HEK293T (cell line): ENCODE results near the gene ARMC6.

Experiments
- ARNT ChIP-seq: fragments of 450-650 bp; IDR thresholded peaks from 2 replicates; pipeline ENCODE4 v1.6.1; 2017; ENCODE audit warnings: mild to moderate bottlenecking
- BHLHE40 ChIP-seq: fragments of 450-650 bp; IDR thresholded peaks from 2 replicates; pipeline ENCODE4 v1.6.1; 2016; ENCODE audit warnings: mild to moderate bottlenecking, moderate library complexity, borderline replicate concordance
- ELF4 ChIP-seq: fragments of 450-650 bp; IDR thresholded peaks from 2 replicates; pipeline ENCODE4 v1.6.1; 2017; ENCODE audit warnings: antibody characterized with exemption
- FOXK2 ChIP-seq: fragments of 450-650 bp; IDR thresholded peaks from 2 replicates; pipeline ENCODE4 v1.6.1; 2016; ENCODE audit warnings: mild to moderate bottlenecking
- FOXM1 ChIP-seq: fragments of 450-650 bp; IDR thresholded peaks from 2 replicates; pipeline ENCODE4 v1.6.1; 2017; ENCODE audit warnings: mild to moderate bottlenecking, borderline replicate concordance
- L3MBTL2 ChIP-seq: fragments of 450-650 bp; conservative IDR thresholded peaks from 2 replicates; pipeline ENCODE4 v1.6.1; 2016; ENCODE audit warnings: mild to moderate bottlenecking
- NFRKB ChIP-seq: fragments of 450-650 bp; IDR thresholded peaks from 2 replicates; pipeline ENCODE4 v1.6.1; 2016; ENCODE audit warnings: mild to moderate bottlenecking, moderate library complexity
- SP1 ChIP-seq: fragments of 450-650 bp; IDR thresholded peaks from 2 replicates; pipeline ENCODE4 v1.6.1; 2017
- SUZ12 ChIP-seq: fragments of 450-650 bp; IDR thresholded peaks from 2 replicates; pipeline ENCODE4 v1.6.1; 2016; ENCODE audit warnings: mild to moderate bottlenecking
- TARDBP ChIP-seq: fragments of 450-650 bp; IDR thresholded peaks from 2 replicates; pipeline ENCODE4 v1.6.1; 2016

- TF ChIP-seq ELF4 (no peak), TARDBP (no peak), NFRKB (no peak), SP1 (no peak), SUZ12 (no peak), FOXM1 (no peak), BHLHE40 (no peak), ARNT (no peak), FOXK2 (no peak), L3MBTL2 (no peak)
These were observed 40.3 kb upstream of the ARMC6 start for GRCh38 chr19:18993115-18993514.
